Activated CD8-positive, alpha-beta T cell treated with anti-CD3 and anti-CD28 coated beads for 36 hours (primary cell): ENCODE measurements around the gene SLC25A26. TPM values are rescaled to one million over a fixed set of nuclear protein-coding genes. Genes with fewer than 3 reads are reported as not detected.

ENCODE experiments used
- ATAC-seq: fragments of 200-7000 bp; cut with Tn5 transposase; one replicate; pipeline ENCODE4 v1.10.0; 2021; ENCODE audit warnings: mild to moderate bottlenecking, moderate library complexity
- CTCF ChIA-PET: fragments of 350-600 bp; sonication (Branson Sonifier 250); formaldehyde crosslinking; loops from one replicate; lab custom pipeline; 2021; ENCODE audit warnings: antibody characterized with exemption; lab: Charles Lee
- POLR2A ChIA-PET: fragments of 350-600 bp; sonication (Branson Sonifier 250); formaldehyde crosslinking; loops from one replicate; lab custom pipeline; 2021; ENCODE audit warnings: antibody characterized with exemption; lab: Charles Lee
- DNase-seq: peaks from one replicate; pipeline ENCODE4 v3.0.0-alpha.2; 2020
- H3K27ac Mint-ChIP-seq: one replicate; pipeline ENCODE4 v1.8.0; 2021; ENCODE audit warnings: mild to moderate bottlenecking, mixed read lengths
- H3K27me3 Mint-ChIP-seq: one replicate; pipeline ENCODE4 v1.8.0; 2021; ENCODE audit warnings: mixed read lengths
- H3K36me3 Mint-ChIP-seq: one replicate; pipeline ENCODE4 v1.8.0; 2021; ENCODE audit warnings: low read depth, mixed read lengths
- H3K4me1 Mint-ChIP-seq: one replicate; pipeline ENCODE4 v1.8.0; 2021; ENCODE audit warnings: low read depth, mixed read lengths
- H3K4me3 Mint-ChIP-seq: one replicate; pipeline ENCODE4 v1.8.0; 2021; ENCODE audit warnings: mild to moderate bottlenecking, moderate library complexity, mixed read lengths
- H3K9me3 Mint-ChIP-seq: one replicate; pipeline ENCODE4 v1.8.0; 2021; ENCODE audit warnings: mixed read lengths
- intact Hi-C: fragments of 100-400 bp; cut with micrococcal nuclease; formaldehyde crosslinking; loops from one replicate; pipeline ENCODE4 v1.10.0; 2022
- total RNA-seq, 2 experiments: library from RNA; stranded (reverse); gene quantifications; one replicate each; pipeline ENCODE4 v1.2.3, GENCODE V29; 2021
- TF ChIP-seq, protein P1 (sequence below): fragments of 200-600 bp; IDR thresholded peaks from one replicate; pipeline ENCODE4 v1.8.0; 2022; ENCODE audit warnings: antibody characterized with exemption, mild to moderate bottlenecking

Gene SLC25A26
- total RNA-seq, 2 experiments from 2014 or later = 28.5 to 31.0 TPM

DNA sequence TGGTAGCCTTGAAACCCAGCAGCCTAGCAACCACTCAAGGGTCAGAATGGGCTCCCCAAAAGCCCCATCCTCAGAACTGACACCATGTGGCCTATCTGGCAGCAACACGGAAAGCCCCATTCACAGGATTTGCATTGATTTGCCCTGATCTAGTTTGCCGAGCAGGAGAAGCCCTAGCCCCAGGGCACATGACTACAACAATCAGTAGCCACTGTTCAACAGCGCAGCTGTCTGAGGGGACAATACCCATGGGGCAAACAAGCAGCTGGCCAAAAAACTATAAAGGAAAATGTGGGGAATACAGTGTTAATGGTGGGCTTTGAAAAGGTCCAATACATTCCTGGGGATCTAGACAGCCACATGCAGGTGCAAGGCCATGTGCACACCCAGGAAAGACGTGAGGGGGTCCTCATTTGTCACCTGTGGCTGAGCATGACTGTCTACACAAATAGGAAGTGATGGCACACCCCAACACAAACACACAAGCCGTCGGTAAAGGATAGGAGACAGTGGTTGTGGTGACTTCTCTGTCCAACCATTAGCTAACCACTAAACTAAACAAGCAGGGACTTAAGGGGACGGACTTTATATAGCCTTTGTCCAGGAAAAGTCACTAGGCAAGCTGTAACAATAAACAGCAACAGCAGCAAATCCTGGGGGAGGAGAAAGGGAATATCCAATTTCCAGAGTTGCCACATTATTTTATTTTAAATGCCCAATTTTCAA is 166.3 kb downstream of the SLC25A26 start:
- Mint-ChIP-seq H3K27me3 (no peaks in the 10 kb centered on the region), H3K36me3 (peaks cover 66% of the 10 kb centered on the region), H3K4me1 (peaks cover 33% of the 10 kb centered on the region), H3K4me3 (no peak overlapping the region), H3K27ac (no peak overlapping the region), H3K9me3 (peaks cover 16% of the 10 kb centered on the region)
- TF ChIP-seq, protein P1, sequence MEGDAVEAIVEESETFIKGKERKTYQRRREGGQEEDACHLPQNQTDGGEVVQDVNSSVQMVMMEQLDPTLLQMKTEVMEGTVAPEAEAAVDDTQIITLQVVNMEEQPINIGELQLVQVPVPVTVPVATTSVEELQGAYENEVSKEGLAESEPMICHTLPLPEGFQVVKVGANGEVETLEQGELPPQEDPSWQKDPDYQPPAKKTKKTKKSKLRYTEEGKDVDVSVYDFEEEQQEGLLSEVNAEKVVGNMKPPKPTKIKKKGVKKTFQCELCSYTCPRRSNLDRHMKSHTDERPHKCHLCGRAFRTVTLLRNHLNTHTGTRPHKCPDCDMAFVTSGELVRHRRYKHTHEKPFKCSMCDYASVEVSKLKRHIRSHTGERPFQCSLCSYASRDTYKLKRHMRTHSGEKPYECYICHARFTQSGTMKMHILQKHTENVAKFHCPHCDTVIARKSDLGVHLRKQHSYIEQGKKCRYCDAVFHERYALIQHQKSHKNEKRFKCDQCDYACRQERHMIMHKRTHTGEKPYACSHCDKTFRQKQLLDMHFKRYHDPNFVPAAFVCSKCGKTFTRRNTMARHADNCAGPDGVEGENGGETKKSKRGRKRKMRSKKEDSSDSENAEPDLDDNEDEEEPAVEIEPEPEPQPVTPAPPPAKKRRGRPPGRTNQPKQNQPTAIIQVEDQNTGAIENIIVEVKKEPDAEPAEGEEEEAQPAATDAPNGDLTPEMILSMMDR = no peak
- POLR2A ChIA-PET = no interaction called here
- CTCF ChIA-PET = interaction anchor here (2.2 kb wide), 1 partner anchor 9 kb away, joined by 12 read pairs; no protein-coding TSS in a partner anchor
- DNase-seq (no peak), ATAC-seq (no peak)
- intact Hi-C loops = no loop called here

DNA sequence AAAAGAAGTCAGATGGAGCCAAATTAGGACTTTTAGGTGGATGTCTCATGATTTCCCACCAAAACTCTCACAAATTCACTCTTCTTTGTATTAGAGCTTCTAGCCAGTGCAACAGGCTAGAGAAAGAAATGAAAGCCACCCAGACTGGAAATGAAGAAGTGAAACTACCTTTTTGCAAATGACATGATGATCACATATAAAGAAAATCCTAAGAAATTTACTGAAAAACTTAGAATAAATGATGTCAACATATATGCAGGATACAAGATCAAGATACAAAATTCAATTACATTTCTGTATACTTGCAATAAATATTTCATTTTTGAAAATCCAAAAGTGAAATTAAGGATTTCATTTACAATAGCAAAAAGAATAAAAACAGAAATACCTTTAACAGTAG is 169.2 kb downstream of the SLC25A26 start:
- H3K4me3 Mint-ChIP-seq = no peak overlapping the region
- CTCF ChIA-PET = interaction anchor here (3.1 to 6.7 kb wide), 3 partner anchors 12 to 432 kb away, joined by 9 to 36 read pairs (median 35); no protein-coding TSS in a partner anchor

GRCh38 chr3:66392512-66392911 is 171.7 kb downstream of the SLC25A26 start:
- Mint-ChIP-seq H3K9me3 (peaks cover 10% of the 10 kb centered on the region), H3K27ac (peak overlapping the region; percentile 83), H3K4me1 (peaks cover 46% of the 10 kb centered on the region), H3K36me3 (peaks cover 31% of the 10 kb centered on the region), H3K27me3 (no peaks in the 10 kb centered on the region), H3K4me3 (peak overlapping the region; percentile 59)
- CTCF ChIA-PET = interaction anchor here (1.1 to 6.7 kb wide), 6 partner anchors 14 to 430 kb away, joined by 4 to 36 read pairs (median 10); no protein-coding TSS in a partner anchor
- intact Hi-C loops = loop anchor here (5.0 kb wide), 1 partner anchor 115 kb away; no protein-coding TSS in a partner anchor
- TF ChIP-seq, protein P1 = no peak
- ATAC-seq (no peak), DNase-seq (no peak)
- POLR2A ChIA-PET = interaction anchor here (1.6 to 2.3 kb wide), 2 partner anchors 14 to 90 kb away, joined by 4 to 6 read pairs; no protein-coding TSS in a partner anchor

More for the DNA sequence above, 169.2 kb downstream of the SLC25A26 start:
- POLR2A ChIA-PET = no interaction called here
- Mint-ChIP-seq H3K9me3 (peaks cover 16% of the 10 kb centered on the region), H3K4me1 (peaks cover 59% of the 10 kb centered on the region), H3K27me3 (no peaks in the 10 kb centered on the region), H3K27ac (no peak overlapping the region), H3K36me3 (peaks cover 52% of the 10 kb centered on the region)
- ATAC-seq (no peak), DNase-seq (no peak)
- intact Hi-C loops = loop anchor here (5.0 kb wide), 1 partner anchor 113 kb away; no protein-coding TSS in a partner anchor
- TF ChIP-seq, protein P1 = no peak

DNA sequence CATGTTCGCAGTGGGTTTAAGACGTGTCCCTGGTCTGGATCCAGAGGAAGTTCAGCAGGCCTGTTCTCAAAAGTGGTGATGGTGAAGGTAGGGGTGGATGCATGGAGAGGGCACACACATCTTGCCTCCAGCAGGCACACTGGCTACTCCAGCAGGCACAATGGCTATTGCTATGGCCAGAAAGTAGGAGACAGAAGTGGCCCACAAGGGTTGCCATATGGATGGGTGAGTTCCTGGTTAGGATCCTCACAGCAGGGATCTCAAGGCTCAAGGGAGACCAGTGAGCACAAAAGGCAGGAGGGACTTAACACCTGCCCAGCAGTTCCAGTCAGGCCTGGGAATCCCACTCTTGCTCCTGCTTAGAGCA is 172.1 kb downstream of the SLC25A26 start:
- DNase-seq (no peak), ATAC-seq (no peak)
- intact Hi-C loops = loop anchor here (5.0 kb wide), 1 partner anchor 116 kb away; no protein-coding TSS in a partner anchor
- Mint-ChIP-seq H3K9me3 (peaks cover 10% of the 10 kb centered on the region), H3K36me3 (peaks cover 34% of the 10 kb centered on the region), H3K4me3 (peak overlapping the region; percentile 59), H3K4me1 (peaks cover 48% of the 10 kb centered on the region), H3K27me3 (no peaks in the 10 kb centered on the region), H3K27ac (peak overlapping the region; percentile 83)
- TF ChIP-seq, protein P1 = no peak
- ChIA-PET CTCF (interaction anchor here (1.1 to 6.7 kb wide), 5 partner anchors 15 to 139 kb away, joined by 4 to 36 read pairs (median 10); no protein-coding TSS in a partner anchor), POLR2A (interaction anchor here (1.6 to 2.3 kb wide), 2 partner anchors 15 to 90 kb away, joined by 4 to 6 read pairs; no protein-coding TSS in a partner anchor)
